Body of pancreas (tissue), 4 donors: Measurements from ENCODE around the gene ZNF440.

ENCODE experiments used
- CTCF ChIP-seq, 7 experiments: fragments of 450-650 bp in 4 of 7; fragments of 200-600 bp in 3 of 7; sonication (generic) in 3 of 7; IDR thresholded peaks; one replicate each; pipeline ENCODE4 v1.5.1; 2016 to 2019; ENCODE audit warnings: antibody characterized with exemption in 7 of 7
- POLR2A ChIP-seq, 3 donors: fragments of 450-650 bp; IDR thresholded peaks; one replicate each; pipeline ENCODE4 v1.6.1; 2016; ENCODE audit warnings: antibody characterized with exemption in 3 of 3, mild to moderate bottlenecking in 2 of 3

GRCh38 chr19:11868188-11868587 is 54.1 kb downstream of the ZNF440 start:
- no peak for TF ChIP-seq CTCF (IDR thresholded peaks at IDR 0.05)
- TF ChIP-seq POLR2A (IDR thresholded peaks at IDR 0.05) = no peak
